ENCODE measurements around the gene TRAPPC3.

GRCh38 chr1:36143424-36143823, 5.9 kb downstream of the TRAPPC3 start:
- TF ChIP-seq CTCF (conservative IDR thresholded peaks at IDR 0.05 in 1 of 2, IDR thresholded peaks at IDR 0.05 in 1 of 2; ENCODE audit: extremely low read depth in 1 of 2, insufficient read depth in 1 of 2, low read depth in 1 of 2, low read length in 2 of 2), result no peak
- no peak for TF ChIP-seq EZH2 (IDR thresholded peaks at IDR 0.05; ENCODE audit: borderline replicate concordance, low read length)
